GM21526 (cell line): ENCODE data around the gene RDH16.
"Not testable (repeated sequence)": the region's sequence is repeated elsewhere in the genome, so short reads cannot be mapped to it uniquely, and the experiment has no call there.

Source experiments
- ATAC-seq: cut with Tn5 transposase; IDR thresholded peaks from one replicate; pipeline ENCODE4 v1.9.1; 2021; ENCODE audit warnings: moderate library complexity; ENCODE audit not compliant: unreplicated experiment, low FRiP score

Gene RDH16

DNA sequence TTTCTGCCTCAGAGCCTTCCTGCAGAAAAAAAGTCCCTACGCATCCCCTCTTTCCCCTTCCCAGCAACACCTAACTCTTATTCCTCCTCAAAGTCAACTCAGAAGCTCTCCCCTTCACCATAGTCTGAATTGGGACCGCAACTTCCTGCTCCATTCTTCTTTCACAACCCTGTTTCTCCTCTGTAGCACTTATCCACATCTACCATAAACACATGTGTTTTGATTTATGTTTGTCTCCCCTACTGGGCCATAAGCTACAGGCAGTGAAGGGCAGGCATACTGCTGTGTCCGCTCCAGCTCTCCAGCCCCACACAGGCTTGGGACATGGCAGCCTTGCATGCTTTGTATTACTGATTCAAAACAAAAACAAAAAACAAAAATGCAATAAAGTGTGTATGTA is 29.1 kb downstream of the RDH16 start:
- ATAC-seq = no peak

DNA sequence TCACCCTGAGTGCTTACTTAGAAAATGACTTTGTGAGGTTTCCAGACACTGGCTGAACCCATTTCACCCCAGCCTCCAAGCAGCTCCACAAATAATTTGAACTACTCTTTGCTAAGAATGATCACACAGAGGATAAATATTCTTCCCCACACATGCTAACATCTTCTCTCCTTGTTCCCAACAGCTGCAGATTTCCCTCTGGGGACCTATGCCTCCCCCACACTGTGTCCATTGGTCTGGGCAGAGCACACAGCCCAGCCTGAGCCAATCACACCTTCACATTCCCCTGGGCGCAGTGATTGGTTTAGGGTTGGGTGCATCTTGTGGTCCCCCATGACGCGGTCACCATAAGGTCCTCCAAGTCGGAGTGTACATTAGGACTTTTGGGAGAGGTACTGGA is 30.1 kb downstream of the RDH16 start:
- ATAC-seq = no peak

DNA sequence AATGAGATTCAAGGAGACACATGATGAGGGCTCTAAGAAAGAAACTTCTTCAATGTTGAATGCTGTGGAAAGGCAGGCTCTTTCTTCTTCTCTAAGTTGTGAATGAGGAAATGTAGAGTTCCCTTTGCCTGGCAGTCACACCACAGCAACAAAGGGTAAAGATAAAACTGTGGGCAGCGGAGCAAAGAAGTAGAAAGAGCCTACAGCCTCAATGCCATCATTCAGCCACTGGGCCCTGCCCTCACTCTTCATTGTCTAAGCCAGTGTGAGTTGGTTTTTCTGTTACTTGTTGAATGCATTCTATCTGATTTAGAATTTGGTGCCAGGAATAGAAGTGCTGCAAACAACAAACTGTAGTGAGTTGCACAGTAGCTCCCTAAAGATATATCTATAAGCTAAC is 35.4 kb downstream of the RDH16 start:
- ATAC-seq = no peak

DNA sequence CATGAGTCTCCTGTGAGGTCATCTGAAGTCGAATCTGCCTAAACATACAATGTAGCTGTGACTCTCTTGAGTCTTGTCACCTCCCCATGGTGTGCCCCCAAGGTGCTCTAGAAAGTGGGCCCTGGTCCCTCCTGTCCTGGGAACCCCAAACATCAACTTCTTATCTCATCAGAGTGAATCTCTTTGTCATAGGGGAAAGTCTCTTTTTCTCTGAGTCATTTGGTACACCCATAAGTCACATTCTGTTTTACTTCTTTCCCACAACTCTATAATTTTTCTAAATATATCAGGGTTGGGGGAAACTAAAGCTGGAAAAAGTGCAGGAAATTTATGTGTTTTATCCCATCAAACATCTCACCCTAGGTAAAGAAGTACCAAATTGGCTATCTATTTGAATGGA is 36.1 kb downstream of the RDH16 start:
- ATAC-seq = no peak

DNA sequence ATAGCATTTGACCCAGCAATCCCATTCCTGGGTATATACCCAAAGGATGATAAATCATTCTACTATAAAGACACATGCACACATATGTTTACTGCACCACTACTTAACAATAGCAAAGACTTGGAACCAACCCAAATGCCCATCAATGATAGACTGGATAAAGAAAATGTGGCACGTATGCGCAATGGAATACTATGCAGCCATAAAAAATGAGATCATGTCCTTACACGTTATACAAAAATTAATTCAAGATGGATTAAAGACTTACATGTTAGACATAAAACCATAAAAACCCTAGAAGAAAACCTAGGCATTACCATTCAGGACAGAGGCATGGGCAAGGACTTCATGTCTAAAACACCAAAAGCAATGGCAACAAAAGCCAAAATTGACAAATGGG is 39.3 kb downstream of the RDH16 start:
- ATAC-seq = not testable (repeated sequence)

DNA sequence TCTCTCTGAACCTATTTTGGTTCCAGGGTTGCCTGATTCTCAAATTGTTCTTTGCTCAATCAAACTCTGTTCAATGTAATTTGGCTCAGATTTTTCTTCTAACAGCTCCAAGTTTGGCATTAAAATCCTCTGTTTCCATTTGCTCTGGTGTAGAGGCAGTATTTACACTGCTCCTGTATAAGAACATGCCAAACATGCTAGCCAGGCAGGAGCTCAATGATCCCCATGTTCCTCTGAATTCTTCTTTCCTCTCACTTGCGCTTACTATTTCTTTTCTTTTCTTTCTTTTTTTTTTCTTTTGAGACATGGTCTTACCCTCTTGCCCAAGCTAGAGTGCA is 40.4 kb downstream of the RDH16 start:
- ATAC-seq = no peak

DNA sequence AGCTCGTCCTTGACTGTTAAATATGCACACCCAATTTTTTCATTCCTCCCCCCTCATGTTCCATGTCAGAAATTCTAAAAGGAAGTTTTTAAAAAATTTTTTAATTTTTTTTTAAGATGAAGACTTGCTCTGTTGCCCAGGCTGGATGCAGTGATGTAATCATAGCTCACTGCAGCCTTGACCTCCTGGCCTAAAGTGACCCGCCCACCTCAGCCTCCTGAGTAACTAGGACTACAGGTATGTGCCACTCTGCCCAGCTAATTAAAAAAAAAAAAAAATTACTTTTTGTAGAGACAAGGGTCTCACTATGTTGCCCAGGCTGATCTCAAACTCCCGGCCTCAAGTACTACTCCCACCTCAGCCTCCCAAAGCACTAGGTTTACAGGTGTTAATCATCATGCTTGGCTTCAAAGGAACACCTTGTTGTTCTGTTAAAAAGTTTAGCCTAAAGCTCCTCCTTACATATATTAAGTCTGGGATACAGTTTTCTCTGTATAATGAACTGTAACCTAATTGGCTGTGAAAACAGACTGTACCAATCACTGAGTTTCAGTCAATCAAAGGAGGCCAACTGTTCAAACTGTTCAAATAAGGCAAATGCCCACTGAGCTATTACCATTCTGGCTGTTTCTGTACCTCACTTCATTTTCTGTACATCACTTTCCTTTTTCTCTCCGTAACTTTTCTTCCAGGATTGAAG is 41.0 kb downstream of the RDH16 start:
- ATAC-seq = no peak

DNA sequence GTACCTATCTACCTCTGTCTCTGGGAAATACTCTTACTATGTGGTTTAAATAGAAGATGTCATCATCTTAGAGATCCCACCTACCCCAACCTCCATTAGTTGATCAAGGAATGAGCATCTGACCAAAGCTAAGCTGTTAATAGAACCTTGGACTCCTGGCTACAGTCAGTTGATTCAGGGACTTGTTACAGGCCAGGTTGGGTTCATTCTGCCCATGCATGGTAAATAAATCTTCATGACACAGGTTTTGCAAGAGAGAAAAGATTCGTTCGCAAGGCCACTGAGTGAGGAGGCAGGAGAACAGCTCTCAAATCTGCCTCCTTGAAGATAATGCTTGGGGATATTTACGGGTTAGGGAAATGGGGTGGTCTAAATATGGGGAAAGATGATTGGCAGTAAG is 42.7 kb downstream of the RDH16 start:
- no peak for ATAC-seq

DNA sequence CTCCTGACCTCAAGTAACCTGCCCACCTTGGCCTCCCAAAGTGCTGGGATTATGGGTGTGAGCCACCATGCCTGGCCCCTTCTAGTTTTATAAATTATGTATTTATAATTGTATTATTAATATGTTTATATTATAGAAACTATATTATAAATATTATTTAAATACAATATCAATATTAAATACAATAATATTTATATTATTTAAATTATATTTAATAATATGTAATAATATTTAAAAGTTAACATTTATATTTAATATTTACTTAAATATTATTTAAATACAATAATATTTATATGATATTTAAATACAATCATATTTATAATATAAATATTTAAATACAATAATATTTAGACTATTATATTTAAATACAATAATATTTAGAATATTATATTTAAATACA is 43.2 kb downstream of the RDH16 start:
- no peak for ATAC-seq

DNA sequence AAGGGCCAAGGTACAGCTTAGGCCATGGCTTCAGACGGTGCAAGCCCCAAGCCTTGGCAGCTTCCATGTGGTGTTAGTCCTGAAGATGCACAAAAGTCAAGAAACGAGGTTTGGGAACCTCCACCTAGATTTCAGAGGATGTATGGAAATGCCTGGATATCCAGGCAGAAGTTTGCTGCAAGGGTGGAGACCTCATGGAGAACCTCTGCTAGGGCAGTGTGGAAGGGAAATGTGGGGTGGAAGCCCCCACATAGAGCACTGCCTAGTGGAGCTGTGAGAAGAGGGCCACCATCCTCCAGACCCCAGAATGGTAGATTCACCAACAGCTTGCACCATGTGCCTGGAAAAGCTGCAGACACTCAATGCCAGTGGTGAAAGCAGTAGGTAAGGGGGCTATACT is 48.0 kb downstream of the RDH16 start:
- not testable (repeated sequence) for ATAC-seq

DNA sequence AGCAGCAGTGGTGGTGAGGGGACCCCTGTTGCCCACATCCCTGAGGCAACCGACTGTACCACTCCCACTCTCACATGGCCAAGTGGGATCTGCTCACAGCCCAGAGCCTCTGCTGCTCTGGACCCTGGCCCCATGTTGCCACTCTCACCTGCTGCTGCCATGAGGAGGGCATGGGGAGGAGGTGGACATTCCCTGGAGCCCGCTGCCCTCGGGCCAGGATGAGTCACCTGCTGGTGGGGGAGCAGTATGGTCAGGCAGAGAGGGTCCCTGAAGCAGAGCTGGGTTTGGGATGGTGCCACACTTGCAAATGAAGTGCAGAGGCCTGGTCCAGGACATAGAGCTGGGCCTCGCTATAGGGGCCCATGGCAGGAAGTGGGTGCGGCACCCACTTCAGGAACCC is 49.3 kb downstream of the RDH16 start:
- no peak for ATAC-seq

DNA sequence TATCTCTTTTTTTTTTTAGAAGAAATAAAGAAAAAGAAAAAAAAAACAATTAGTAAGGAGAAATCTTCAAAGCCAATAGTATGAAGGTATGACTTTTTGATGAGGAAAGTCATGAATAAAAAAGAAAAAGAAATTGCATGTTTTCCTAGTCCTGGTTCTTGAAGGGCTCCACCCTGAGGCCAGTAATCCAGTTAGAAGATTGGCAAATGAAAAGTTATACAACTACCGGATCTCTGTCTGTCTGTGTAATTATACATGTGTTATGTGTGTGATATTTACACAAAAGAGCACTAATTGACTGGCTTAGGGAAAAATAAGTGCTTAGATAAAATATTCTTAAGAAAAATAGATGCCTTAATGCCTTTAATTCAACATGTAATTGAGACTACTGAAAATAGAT is 51.6 kb downstream of the RDH16 start:
- no peak for ATAC-seq

DNA sequence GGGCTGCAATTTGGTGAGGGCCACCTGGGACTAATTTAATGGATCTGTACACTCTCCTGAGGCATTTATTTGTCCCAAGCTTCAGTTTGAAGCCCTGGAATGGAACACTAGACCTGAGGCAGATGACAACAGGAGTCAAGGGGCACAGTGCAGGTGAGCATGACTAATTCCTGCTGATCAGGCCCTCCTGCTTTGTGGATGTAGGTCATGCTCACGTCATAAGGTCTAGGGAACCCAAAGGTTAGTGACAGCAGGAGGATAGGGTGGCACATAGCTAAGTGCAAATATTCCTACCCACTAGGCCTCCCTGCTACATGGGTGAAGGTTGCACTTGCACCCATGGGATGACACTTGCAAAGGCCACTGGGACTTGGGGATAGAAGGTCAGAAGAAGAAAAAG is 54.0 kb downstream of the RDH16 start:
- ATAC-seq = no peak
